ENCODE measurements around the gene MYOM3. TPM values are rescaled to one million over a fixed set of nuclear protein-coding genes. Genes with fewer than 3 reads are reported as not detected.

MYOM3 gene
- total RNA-seq, 1 experiment from 2014 or later: 1.1 TPM

GRCh38 chr1:24138476-24139221 lies 26.7 kb upstream of the MYOM3 start:
- DNase-seq (ENCODE audit: low read depth): no peak

- DNase-seq (ENCODE audit: low read depth): no peak
Measured at GRCh38 chr1:24136956-24137539, 25.1 kb upstream of the MYOM3 start.

GRCh38 chr1:24134376-24134775 lies 22.4 kb upstream of the MYOM3 start:
- no peak for DNase-seq (ENCODE audit: low read depth)

GRCh38 chr1:24133819-24134218 lies 21.9 kb upstream of the MYOM3 start:
- DNase-seq (ENCODE audit: low read depth): no peak

- DNase-seq (ENCODE audit: low read depth): no peak
Measured at GRCh38 chr1:24130385-24130784, 18.4 kb upstream of the MYOM3 start.

- no peak for DNase-seq (ENCODE audit: low read depth)
Measured at GRCh38 chr1:24127801-24128363, 15.9 kb upstream of the MYOM3 start.

GRCh38 chr1:24127134-24127800 lies 15.3 kb upstream of the MYOM3 start:
- no peak for DNase-seq (ENCODE audit: low read depth)

- no peak for DNase-seq (ENCODE audit: low read depth)
Measured at GRCh38 chr1:24126672-24127023, 14.7 kb upstream of the MYOM3 start.

- peak; percentile 30 for DNase-seq (ENCODE audit: low read depth)
Measured at GRCh38 chr1:24126018-24126671, 14.2 kb upstream of the MYOM3 start.

- no peak for DNase-seq (ENCODE audit: low read depth)
Measured at GRCh38 chr1:24125456-24125855, 13.5 kb upstream of the MYOM3 start.

- no peak for DNase-seq (ENCODE audit: low read depth)
Measured at GRCh38 chr1:24124980-24125379, 13.0 kb upstream of the MYOM3 start.

GRCh38 chr1:24123611-24124010 lies 11.7 kb upstream of the MYOM3 start:
- DNase-seq (ENCODE audit: low read depth): no peak

- DNase-seq (ENCODE audit: low read depth): no peak
Measured at GRCh38 chr1:24122776-24123175, 10.8 kb upstream of the MYOM3 start.

GRCh38 chr1:24121406-24121805 lies 9.5 kb upstream of the MYOM3 start:
- DNase-seq (ENCODE audit: low read depth): no peak

GRCh38 chr1:24120965-24121364 lies 9.0 kb upstream of the MYOM3 start:
- DNase-seq (ENCODE audit: low read depth): no peak

- no peak for DNase-seq (ENCODE audit: low read depth)
Measured at GRCh38 chr1:24119859-24120756, 8.2 kb upstream of the MYOM3 start.

GRCh38 chr1:24119489-24119858 lies 7.5 kb upstream of the MYOM3 start:
- DNase-seq (ENCODE audit: low read depth): no peak

GRCh38 chr1:24118410-24119242 lies 6.7 kb upstream of the MYOM3 start:
- DNase-seq (ENCODE audit: low read depth): no peak

- peak; percentile 61 for DNase-seq (ENCODE audit: low read depth)
Measured at GRCh38 chr1:24117722-24118409, 5.9 kb upstream of the MYOM3 start.

GRCh38 chr1:24117132-24117531 lies 5.2 kb upstream of the MYOM3 start:
- no peak for DNase-seq (ENCODE audit: low read depth)

All from Daoy (cell line).